Ishikawa (cell line): ENCODE measurements around the gene CCNH.

Experiments used
- CEBPB ChIP-seq: IDR thresholded peaks from 2 replicates; pipeline ENCODE4 v1.6.1; 2012
- EP300 ChIP-seq: IDR thresholded peaks from 2 replicates; pipeline ENCODE4 v1.6.1; 2012; ENCODE audit warnings: borderline replicate concordance
- FOXM1 ChIP-seq: IDR thresholded peaks from 2 replicates; pipeline ENCODE4 v1.6.1; 2012; ENCODE audit warnings: low read depth, borderline replicate concordance
- NFIC ChIP-seq: IDR thresholded peaks from 2 replicates; pipeline ENCODE4 v1.6.1; 2012
- YY1 ChIP-seq: IDR thresholded peaks from 2 replicates; pipeline ENCODE4 v1.6.1; 2012; ENCODE audit warnings: low read depth
- ZBTB7A ChIP-seq: IDR thresholded peaks from 2 replicates; pipeline ENCODE4 v1.6.1; 2012; ENCODE audit warnings: low read depth
- TF ChIP-seq, protein P1 (sequence below): IDR thresholded peaks from 2 replicates; pipeline ENCODE4 v1.6.1; 2012; ENCODE audit warnings: low read depth, mild to moderate bottlenecking

DNA sequence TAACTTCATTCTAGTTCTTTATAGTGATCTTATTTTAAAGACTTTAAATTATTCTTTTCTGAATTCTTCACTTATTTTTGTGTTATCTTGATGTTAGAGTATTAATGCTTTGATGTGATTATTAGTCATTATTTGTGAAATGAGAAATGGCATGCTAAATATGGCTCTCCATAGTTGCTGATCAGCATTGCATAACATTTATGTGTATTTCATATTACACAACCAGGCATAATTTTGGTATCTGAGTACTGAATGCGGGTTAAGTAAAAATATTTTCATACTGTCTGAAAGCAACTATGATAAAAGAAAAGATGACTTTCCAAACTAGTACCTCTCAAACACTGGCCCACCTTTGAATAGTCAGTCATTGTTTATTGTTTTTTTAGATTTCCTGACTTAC lies 41.1 kb upstream of the CCNH start:
- TF ChIP-seq EP300 (no peak), ZBTB7A (no peak), YY1 (no peak), NFIC (no peak), CEBPB (no peak), FOXM1 (no peak)
- TF ChIP-seq, protein P1, sequence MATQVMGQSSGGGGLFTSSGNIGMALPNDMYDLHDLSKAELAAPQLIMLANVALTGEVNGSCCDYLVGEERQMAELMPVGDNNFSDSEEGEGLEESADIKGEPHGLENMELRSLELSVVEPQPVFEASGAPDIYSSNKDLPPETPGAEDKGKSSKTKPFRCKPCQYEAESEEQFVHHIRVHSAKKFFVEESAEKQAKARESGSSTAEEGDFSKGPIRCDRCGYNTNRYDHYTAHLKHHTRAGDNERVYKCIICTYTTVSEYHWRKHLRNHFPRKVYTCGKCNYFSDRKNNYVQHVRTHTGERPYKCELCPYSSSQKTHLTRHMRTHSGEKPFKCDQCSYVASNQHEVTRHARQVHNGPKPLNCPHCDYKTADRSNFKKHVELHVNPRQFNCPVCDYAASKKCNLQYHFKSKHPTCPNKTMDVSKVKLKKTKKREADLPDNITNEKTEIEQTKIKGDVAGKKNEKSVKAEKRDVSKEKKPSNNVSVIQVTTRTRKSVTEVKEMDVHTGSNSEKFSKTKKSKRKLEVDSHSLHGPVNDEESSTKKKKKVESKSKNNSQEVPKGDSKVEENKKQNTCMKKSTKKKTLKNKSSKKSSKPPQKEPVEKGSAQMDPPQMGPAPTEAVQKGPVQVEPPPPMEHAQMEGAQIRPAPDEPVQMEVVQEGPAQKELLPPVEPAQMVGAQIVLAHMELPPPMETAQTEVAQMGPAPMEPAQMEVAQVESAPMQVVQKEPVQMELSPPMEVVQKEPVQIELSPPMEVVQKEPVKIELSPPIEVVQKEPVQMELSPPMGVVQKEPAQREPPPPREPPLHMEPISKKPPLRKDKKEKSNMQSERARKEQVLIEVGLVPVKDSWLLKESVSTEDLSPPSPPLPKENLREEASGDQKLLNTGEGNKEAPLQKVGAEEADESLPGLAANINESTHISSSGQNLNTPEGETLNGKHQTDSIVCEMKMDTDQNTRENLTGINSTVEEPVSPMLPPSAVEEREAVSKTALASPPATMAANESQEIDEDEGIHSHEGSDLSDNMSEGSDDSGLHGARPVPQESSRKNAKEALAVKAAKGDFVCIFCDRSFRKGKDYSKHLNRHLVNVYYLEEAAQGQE: no peak
